NOMO-1 (cell line): ENCODE data around the gene KAT2A.

ENCODE experiments used
- DNase-seq, 2 experiments: peaks; one replicate each; lab custom pipeline; 2025; ENCODE audit not compliant: unreplicated experiment in 2 of 2; lab: John Stamatoyannopoulos, UW

The KAT2A gene

DNA sequence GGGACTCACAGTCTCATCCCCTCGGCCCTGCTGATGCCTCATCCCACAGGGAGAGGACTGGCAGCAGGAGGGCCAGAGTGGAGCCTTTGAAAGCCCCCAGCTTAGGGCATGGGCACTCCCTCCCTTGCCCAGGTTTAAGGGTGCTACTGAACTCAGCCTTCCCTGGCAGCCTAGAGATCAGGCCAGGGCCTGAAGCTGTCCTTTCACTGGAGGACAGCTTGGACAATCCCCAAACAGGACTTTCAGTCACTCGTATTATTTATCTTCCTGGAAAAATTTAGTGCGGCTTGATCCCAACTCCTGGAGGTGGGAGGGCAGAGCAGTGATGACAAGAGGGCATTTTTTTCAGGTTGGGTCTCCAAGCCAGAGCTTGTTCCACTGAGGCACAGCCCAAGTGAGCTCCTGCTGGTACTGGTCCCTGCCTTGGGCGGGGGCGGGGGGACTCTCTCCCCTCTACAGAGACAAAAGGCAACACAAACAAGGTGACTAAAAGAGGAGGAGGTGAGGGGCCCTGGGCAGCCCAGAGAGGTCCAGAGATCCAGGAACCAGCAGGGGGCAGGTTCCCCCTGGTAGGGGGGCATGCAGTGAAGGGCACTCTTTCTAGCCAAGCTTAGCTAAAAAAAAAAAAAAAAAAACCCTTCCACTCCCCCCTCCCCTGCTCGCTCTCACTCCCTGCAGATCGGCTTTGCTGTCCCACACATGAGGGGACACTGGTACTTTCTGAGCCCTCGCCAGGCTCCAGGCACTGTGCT lies 24.6 kb downstream of the KAT2A start:
- no peak for DNase-seq

DNA sequence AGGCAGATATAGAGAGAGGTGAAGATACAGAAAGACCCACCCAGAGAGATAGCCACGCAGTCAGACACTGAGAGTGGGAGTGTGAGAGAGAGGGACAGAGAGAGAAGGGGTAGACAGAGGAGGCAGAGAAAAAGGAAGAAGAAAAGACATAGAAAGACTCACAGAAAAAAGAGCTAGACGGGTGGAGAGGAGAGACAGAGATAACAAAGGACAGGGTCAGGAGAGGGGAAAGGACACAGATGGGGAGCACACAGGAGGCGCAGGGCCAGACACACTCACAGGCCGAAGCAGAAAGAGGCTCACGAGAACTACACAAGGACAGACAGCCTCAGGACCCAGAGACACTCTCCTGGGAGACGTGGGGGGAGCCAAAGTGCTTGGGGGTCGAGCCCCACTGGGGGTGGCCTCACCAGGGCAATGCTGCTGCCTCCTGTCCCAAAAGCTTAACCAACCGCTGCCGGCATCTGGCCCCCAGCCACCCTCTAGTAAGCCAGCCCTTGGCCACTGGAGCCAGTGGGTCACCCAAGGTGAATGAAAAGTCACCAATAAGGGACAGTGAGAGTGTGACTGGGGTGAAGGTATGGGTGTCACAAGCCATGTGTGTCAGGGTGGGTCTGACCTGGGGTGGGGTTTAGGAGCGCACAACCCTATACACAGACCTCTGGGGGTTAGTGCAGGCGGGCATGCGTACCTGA lies 26.6 kb downstream of the KAT2A start:
- DNase-seq, result no peak

DNA sequence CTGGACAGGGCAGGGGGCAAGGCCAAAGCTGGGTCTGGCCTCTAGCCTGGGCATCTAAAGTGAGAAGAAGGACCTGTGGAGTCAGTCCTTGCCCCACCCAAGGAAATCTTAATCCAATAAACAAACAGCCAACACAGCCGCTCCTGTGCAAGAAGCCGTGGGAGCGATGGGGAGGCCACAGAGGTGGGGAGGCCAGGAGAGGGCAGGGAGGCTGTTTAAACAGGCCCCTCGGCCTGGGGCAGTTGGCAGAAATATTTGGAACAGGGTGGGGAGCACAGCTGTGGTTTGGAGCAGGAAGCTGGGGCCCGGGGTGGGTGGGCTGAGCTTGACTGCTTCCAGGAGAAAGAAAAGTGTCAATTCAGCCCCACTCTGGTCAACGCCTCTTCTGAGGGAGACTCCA lies 28.2 kb downstream of the KAT2A start:
- no peak for DNase-seq

DNA sequence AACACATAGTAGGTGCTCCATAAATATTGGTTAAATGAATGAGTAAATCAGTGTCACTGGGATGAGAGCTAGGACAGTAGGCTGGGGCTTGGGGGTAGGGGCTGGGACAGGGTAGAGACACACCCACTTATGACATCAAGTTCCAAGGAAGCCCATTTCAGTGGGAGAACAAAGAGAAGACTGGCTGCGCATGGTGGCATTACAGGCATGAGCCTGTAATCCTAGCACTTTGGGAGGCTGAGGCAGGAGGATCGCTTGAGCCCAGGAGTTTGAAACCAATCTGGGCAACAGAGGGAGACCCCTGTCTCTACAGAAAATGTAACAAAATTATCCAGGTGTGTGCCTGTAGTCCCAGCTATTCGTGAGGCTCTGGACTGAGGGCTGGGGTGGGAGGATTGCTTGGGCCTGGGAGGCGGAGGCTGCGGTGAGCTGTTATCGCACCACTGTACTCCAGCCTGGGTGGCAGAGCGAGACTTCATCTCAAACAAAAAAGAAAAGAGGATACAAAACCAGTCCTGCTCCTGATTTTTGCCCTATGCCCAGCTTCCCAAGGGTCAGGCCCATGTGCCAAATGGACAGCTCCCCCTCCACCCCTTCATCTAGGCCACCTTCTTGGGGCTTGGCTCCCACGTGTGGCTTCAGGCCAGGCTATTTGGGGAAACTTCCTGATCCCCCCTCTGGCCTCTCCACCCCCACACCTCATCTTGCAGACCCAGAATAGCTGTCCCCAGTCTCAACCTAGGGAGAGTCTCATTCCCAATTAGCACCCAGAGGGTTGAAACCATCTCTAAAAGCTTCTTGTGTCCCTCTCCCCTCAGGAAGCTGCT lies 30.0 kb downstream of the KAT2A start:
- DNase-seq, result no peak

DNA sequence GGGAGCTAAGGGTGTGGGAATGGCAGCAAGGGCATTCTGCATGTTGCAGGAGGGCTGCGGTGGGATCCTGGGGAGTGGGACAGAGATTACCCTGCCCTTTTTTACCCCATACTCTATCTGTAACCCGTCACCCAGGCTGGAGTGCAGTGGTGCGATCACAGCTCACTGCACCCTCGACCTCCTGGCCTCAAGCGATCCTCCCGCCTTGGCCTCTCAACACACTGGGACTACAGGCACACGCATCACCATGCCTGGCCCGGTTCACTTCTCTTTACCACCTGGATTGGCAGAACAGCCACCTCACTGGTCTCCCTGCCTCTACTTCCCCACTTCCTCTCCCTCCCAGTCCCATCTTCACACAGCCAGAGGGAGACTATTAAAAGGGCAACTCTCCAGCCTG lies 32.4 kb downstream of the KAT2A start:
- DNase-seq, result no peak

DNA sequence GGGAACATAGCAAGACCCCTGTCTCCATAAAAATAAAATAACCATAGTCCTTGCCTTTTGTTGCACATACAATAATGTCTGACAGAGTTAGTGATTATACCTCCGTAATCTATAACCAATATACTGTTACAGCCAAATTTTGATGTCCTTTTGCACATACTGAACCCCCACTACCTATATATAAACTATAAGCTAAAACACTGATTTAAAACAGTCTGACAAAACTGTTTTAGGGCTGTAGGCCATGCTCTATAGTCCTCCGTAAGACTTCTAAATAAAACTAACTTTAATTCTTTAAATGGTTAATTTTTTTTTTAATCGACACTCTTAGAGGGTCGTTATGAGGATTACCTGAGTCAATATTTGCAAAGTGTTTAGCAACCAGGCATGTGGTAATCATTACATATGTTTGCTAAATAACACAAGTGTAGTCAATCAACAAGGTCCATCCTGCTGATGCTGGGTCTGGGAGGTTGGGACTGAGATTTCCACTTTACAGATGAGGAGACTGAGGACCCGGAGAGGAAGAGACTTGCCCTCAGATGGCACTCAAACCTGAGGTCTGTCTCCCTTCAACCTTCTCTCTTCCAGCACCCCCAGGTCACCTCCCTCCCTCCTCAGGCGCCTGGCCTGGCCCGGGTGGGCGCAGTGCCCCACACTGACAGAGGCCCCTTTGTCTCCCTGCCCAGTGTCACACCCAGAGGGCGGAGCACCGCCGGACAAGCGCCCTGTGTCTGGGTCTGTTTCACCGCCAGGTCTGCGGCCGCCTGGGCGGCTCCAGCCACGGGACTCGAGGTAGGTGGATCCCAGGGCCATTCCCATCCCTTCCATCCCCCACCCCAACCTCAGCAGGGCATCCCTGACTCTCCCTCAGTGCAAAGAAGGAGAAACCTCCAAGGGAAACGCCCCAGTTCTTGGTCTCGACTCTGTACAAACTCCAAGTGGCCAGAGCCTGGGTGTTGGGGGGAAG lies 33.1 kb downstream of the KAT2A start:
- DNase-seq, result no peak

DNA sequence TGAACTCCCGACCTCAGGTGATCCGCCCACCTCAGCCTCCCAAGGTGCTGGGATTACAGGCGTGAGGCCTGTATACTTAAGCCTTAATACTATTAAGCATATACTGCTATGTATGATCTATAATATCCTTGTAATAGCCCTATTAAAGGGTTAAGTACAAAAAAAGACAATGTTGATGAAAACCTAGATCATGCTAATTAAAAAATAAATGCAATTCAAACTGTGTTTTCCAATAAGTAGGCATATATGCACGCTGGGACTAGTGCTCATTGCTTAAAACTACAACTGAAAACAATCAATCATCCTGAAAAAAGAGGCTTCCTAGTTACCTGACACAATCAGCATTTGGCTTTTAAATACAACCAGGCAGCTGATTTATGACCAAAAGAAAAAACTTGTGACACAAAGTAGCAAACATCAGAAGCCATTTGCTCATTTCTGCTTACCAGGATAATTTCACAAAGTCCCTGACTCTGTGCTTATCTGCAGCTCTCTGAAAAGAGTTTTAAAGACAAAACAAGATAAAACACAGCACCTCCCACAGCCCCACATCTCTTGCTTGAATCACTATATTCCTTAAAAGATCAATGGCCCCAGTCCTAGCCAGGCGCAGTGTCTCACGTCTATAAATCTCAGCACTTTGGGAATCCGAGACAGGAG lies 34.0 kb downstream of the KAT2A start:
- DNase-seq, result no peak

DNA sequence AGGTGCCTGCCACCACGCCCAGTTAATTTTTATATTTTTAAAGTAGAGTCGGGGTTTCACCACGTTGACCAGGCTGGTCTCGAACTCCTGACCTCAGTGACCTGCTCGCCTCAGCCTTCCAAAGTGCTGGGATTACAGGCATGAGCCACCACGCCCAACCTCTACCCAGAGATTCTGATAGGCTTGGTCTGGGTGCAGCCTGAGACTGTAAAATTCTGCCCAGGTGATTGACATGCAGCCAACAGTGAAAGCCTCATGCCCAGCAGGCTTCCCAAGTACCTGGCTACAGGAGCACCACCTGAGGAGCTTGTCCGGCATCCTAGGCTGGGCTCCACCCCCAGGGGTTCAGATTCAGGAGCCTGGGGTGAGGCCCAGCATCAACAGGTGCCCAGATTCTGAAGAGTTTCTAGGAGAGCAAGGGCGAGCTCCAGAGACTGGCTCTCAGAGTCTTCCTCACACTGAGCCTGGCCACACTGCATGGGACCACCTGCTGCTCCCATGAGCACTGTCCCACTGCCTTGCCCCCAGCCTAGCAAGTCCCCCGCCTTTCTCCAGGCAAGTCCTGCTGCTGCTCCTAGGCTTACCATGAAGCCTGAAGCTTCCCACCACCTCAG lies 39.5 kb downstream of the KAT2A start:
- DNase-seq, result no peak

DNA sequence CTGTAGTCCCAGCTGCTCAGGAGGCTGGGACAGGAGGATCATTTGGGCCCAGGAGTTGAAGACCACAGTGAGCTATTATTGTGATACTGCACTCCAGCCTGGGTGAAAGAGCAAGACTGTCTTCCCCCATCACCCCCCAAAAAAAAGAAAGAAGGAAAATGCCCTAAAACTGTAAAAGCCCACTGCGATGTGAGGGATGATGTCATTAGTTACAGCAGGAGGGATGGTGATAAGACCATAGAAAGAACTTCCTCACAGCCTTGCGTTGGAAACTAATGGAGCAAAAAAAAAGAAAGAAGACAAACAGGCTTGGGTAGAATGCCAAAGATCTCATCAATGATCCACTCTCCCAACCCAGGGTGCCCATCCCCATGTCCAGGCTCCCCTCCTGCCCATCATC lies 41.6 kb downstream of the KAT2A start:
- DNase-seq, result no peak

DNA sequence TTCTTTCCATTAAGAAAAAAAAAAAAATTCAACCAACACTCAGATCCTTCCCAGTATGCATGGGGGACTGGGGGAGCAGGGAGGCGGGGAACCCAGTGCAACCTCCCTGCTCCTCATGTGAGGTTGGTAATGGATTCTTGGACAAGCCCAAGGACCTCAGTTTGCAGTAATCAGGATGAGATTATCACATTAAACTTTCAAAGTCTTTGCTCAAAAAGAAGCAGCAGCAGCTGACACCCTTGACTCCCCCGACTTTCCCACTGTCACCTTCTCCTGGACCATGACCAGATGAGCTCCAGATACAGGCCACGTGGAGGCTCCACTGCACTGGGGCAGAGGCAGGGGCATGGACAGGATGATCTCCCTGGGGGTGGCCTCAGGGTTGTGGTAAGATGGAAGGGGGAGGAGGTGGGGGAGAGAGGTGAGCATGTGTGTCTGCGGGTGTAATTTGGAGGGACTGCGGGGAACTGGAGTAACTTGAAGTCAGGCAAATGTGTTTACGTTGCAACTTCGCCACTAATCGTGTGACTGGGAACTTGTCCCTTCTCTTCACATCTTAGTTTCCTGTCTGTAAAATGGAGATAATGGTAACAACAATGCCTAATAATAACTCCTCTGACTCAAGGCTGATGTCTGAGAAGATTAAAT lies 42.6 kb downstream of the KAT2A start:
- DNase-seq, result no peak

DNA sequence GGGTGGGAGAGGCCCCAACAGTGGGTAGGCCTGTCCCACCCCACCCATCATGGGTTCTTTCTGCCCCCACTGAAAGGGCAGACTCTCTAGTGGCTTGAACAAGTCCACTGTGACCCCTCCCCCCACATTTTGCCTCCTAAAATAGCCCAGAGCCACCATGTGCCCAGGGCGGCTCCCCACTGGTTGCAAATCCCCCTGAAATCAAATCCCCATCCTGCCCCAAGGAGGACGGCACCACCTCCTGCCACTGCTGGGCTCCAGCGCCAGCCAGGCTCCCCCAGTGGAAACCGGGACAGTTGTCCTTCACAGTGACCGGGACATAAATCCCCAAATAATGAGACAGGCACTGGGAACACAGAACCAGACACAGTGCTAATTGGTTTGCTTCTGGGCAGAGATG lies 43.4 kb downstream of the KAT2A start:
- DNase-seq, result no peak

DNA sequence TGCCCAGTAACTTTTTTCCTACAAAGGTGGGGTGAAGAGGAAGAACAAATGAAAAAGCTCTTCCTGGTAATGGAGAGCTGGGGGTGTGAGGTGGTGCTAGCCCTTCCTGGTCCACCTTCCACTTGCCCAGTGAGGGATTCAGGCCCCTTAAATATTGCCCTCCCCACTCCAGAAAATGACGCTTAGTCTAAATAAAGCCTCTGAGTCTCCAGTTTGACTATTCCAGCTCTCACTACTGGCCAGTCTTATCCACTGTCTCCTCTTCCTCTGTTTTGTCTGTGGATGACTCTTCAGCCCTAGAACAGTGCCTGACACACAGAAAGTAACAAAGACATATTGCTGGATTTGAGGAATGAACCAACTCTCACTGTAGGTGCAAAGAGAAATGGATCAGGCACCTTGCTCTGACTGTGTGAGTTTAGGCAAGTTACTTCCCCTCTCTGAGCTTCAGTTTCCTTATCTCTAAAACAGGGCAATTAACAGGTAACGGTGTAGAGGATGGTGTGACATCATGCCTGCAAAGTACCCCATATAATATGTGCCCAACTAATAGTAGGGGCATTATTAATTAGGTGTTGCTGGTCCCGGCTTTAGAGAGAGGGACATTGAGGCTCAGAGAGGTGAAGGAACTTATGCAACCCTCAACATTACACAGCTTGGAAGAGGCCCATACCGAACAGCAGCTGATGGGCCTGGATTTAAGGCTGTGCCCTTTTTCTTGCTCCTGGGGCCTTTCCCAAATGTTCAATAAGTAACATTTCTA lies 44.2 kb downstream of the KAT2A start:
- no peak for DNase-seq

DNA sequence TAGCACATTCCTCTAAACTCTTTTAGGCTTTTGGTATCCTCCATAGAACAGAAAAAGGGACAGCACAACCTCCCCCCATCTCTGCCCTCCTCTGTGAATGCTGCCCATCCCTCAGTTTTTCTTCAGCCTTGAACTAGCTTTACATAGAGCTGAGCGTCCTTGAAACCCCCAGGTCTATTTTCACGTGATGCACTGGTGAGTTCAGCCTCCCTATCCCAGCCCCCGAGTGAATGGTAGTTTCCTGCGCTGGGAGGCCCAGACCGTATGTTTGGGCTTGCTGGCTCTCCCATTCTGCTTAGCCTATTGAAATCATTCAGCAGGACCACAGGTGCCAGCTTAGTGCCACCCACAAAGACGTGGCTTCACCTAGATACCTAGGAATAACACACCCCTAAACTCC lies 45.4 kb downstream of the KAT2A start:
- no peak for DNase-seq

DNA sequence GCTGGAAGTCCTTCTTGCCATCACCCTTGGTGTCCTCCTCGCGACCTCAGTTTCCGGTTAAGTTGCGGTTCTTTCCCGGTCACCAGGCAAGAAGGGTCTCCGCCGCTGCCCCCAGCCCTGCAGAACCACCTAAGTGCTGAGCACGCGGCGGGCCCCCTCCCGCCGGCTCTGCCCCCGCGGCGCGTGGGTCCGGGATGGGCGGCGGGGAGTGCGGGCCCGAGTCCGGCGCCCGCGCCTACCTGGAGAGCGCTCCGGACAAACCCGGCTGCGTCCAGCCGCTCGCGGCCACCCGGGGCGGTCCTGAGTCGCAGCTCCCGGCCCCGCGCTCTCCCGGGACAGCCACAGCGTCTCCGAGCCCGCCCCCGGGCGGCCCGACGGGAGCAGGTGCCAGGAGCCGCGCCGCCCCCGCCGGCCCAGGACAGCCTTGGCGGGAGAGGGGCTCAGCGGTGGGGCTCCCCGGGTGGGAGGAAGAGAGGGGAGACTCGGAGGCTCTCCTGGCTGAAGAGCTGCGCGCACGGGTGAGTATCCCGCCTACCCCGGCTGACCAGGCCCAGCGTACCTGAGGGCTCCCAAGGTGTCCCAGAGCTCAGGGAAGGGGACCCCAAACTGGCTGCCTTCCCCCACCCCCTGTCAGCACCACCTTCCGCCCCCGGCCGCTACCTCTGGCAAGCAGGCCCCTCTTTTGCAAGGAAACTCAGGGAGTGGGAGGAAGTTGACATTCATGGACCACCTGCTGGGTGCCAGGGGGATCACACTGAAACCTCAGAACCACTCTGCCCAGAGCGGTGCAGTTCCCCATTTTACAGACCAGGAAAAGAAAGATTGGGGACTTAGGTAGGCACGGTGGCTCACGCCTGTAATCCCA lies 48.6 kb downstream of the KAT2A start:
- peak in 1 of 2 experiments; percentile 10 for DNase-seq

DNA sequence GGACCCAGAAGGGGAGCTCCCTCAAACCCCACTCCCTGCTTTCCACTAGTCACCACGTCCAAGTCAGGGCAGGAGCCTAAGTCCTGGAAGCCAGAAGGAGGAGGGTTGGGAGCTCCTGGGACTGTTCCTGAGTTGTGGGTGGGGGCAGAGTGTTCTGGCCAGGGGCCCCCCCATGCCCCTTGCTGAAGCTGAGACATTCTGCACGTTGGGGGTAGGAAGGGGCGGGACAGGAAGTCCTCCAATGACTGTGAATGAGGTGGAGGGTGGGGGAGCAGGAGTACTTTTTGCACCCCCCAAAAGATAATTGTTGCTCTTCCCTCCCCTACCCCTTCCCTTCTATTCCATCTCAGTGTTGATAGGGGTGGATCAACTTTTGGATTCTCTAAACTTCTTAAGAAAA lies 49.4 kb downstream of the KAT2A start:
- DNase-seq, result no peak

DNA sequence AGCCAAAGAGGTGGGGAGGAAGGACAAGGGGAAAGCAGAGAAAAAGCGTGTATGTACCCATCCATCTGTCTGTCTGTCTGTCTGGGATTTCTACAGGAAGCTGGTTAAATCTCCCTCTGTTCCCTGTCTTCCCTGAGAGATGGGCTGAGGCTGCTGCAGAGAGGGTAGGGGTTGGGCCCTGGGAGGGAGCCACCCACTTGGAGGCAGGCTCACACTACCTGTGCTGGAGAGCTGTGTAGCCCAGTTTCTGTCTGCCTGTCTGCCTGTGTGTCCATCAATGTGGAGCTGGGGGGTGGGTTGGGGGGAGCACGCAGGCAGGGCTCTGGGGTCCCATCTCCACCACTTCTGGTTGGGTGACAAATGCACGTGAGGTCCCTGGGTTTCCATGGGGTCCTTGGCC lies 52.2 kb downstream of the KAT2A start:
- no peak for DNase-seq

DNA sequence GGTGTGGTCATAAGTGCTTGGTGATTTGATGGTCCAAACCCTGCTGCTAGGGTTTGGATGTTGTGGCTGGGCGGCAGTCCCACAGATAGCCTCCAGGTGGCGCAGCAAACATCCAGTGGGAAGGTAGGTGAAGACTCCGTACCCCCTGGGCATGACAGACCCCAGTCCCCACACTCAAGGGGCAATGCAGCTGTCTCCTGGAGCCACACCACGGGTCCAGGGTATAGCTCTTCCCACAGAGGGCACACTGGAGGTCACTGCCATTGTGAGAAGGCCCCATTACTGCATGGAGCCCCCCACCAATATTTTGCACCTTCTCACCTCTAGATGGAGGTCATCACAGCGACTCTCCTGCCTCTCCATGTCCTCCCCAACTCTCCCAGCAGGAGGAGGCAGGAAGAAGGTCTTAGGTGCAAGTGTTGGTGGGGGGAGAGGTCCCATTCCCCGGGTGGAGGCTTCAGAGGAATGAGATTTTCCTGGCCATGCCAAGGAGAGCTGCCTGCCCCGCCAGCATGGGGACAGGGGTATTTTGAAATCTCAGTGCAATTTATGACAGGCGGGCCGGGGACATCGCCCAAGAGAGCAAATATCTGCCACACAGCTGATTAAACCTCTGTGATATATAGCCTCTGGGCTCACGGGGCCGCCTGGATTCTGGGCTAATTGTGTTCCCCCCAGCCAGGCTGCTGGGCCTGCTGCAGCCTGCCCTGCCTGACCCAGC lies 53.6 kb downstream of the KAT2A start:
- peak in 1 of 2 experiments; percentile 35 for DNase-seq
